Breast epithelium (tissue), 3 donors: ENCODE measurements around the gene CRACDL.

Experiments used
- POLR2A ChIP-seq: fragments of 450-650 bp; IDR thresholded peaks from one replicate; pipeline ENCODE4 v1.6.1; 2016; ENCODE audit warnings: antibody characterized with exemption, mild to moderate bottlenecking, moderate library complexity
- TF ChIP-seq, protein P1 (sequence below), 3 donors: fragments of 450-650 bp; IDR thresholded peaks; one replicate each; pipeline ENCODE4 v1.5.1; 2016 to 2017; ENCODE audit warnings: antibody characterized with exemption in 3 of 3, mild to moderate bottlenecking in 3 of 3, moderate library complexity in 3 of 3

- TF ChIP-seq, protein P1, sequence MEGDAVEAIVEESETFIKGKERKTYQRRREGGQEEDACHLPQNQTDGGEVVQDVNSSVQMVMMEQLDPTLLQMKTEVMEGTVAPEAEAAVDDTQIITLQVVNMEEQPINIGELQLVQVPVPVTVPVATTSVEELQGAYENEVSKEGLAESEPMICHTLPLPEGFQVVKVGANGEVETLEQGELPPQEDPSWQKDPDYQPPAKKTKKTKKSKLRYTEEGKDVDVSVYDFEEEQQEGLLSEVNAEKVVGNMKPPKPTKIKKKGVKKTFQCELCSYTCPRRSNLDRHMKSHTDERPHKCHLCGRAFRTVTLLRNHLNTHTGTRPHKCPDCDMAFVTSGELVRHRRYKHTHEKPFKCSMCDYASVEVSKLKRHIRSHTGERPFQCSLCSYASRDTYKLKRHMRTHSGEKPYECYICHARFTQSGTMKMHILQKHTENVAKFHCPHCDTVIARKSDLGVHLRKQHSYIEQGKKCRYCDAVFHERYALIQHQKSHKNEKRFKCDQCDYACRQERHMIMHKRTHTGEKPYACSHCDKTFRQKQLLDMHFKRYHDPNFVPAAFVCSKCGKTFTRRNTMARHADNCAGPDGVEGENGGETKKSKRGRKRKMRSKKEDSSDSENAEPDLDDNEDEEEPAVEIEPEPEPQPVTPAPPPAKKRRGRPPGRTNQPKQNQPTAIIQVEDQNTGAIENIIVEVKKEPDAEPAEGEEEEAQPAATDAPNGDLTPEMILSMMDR (IDR thresholded peaks at IDR 0.05) = no peak
- TF ChIP-seq POLR2A = no peak
These were observed 136.4 kb downstream of the CRACDL start for GRCh38 chr2:98799375-98800329.
